Esophagus muscularis mucosa (tissue), 4 donors: ENCODE data around the gene POLR2E. TPM values are rescaled to one million over a fixed set of nuclear protein-coding genes. Genes with fewer than 3 reads are reported as not detected.

Experiments
- DNase-seq: peaks from one replicate; pipeline ENCODE4 v3.0.0-alpha.2; 2017; ENCODE audit errors: extremely low spot score
- H3K27ac ChIP-seq, 4 donors: fragments of 200-600 bp; sonication (generic); replicated peaks in 1 of 4; 1 replicate in 3 of 4; 2 replicates in 1 of 4; pipeline ENCODE4 v1.5.1; 2016 to 2019; ENCODE audit warnings: mild to moderate bottlenecking in 1 of 4
- H3K27me3 ChIP-seq, 4 donors: fragments of 200-600 bp; sonication (generic); one replicate each; pipeline versions ENCODE4 v1.5.1 to v1.6.0; 2016 to 2019
- H3K36me3 ChIP-seq, 4 donors: fragments of 200-600 bp; sonication (generic); one replicate each; pipeline ENCODE4 v1.5.1; 2016 to 2019
- H3K4me1 ChIP-seq, 4 donors: fragments of 200-600 bp; sonication (generic); one replicate each; pipeline ENCODE4 v1.5.1; 2016 to 2019
- H3K4me3 ChIP-seq, 4 donors: fragments of 200-600 bp; sonication (generic); 1 replicate in 2 of 4; 2 replicates in 2 of 4; pipeline ENCODE4 v1.5.1; 2016 to 2019; ENCODE audit warnings: mild to moderate bottlenecking in 4 of 4, moderate library complexity in 1 of 4
- H3K9me3 ChIP-seq, 4 donors: fragments of 200-600 bp; sonication (generic); 1 replicate in 3 of 4; 2 replicates in 1 of 4; pipeline ENCODE4 v1.5.1; 2016 to 2019
- EP300 ChIP-seq: sonication (generic); formaldehyde crosslinking; IDR thresholded peaks from one replicate; pipeline ENCODE4 v1.6.1; 2017; ENCODE audit warnings: antibody characterized with exemption
- POLR2A ChIP-seq: fragments of 450-650 bp; IDR thresholded peaks from one replicate; pipeline ENCODE4 v1.6.1; 2017; ENCODE audit warnings: antibody characterized with exemption, moderate library complexity, mild to moderate bottlenecking, low read depth
- POLR2AphosphoS5 ChIP-seq, 2 donors: sonication (generic); formaldehyde crosslinking; IDR thresholded peaks; one replicate each; pipeline ENCODE4 v1.6.1; 2017; ENCODE audit warnings: antibody characterized with exemption in 2 of 2
- WGBS: methylation state at CpG from one replicate; pipeline ENCODE4 v1.1.5; 2018; 5-methylcytosine and 5-hydroxymethylcytosine counted together
- intact Hi-C: fragments of 100-400 bp; cut with DNase I; formaldehyde crosslinking; loops from one replicate; pipeline ENCODE4 v1.15.1; 2023
- total RNA-seq, 4 donors: library from RNA; depleted of rRNA; stranded (reverse); fragments of >200 nt; gene quantifications; one replicate each; pipeline versions ENCODE4 v1.1.0 to v1.2.1, GENCODE V29; 2016
- TF ChIP-seq, protein P1 (sequence below), 3 experiments: fragments of 200-600 bp in 2 of 3; fragments of 450-650 bp in 1 of 3; sonication (generic) in 2 of 3; IDR thresholded peaks; one replicate each; pipeline ENCODE4 v1.5.1; 2017 to 2019; ENCODE audit warnings: antibody characterized with exemption in 3 of 3, mild to moderate bottlenecking in 2 of 3, moderate library complexity in 1 of 3

Gene POLR2E
- total RNA-seq, 4 donors from 2014 or later, result 96.8 to 198 (median 135) TPM

- Histone ChIP-seq H3K4me3 (no peak overlapping the region), H3K36me3 (peaks cover 11 to 64% (median 49%) of the 10 kb centered on the region in 4 donors), H3K4me1 (peaks cover 29 to 79% (median 77%) of the 10 kb centered on the region in 4 donors), H3K27ac (no peak overlapping the region), H3K27me3 (no peaks in the 10 kb centered on the region), H3K9me3 (no peaks in the 10 kb centered on the region)
- intact Hi-C loops, result no loop called here
- TF ChIP-seq, protein P1, sequence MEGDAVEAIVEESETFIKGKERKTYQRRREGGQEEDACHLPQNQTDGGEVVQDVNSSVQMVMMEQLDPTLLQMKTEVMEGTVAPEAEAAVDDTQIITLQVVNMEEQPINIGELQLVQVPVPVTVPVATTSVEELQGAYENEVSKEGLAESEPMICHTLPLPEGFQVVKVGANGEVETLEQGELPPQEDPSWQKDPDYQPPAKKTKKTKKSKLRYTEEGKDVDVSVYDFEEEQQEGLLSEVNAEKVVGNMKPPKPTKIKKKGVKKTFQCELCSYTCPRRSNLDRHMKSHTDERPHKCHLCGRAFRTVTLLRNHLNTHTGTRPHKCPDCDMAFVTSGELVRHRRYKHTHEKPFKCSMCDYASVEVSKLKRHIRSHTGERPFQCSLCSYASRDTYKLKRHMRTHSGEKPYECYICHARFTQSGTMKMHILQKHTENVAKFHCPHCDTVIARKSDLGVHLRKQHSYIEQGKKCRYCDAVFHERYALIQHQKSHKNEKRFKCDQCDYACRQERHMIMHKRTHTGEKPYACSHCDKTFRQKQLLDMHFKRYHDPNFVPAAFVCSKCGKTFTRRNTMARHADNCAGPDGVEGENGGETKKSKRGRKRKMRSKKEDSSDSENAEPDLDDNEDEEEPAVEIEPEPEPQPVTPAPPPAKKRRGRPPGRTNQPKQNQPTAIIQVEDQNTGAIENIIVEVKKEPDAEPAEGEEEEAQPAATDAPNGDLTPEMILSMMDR (IDR thresholded peaks at IDR 0.05), result no peak
- TF ChIP-seq EP300, result no peak
- TF ChIP-seq POLR2AphosphoS5 (IDR thresholded peaks at IDR 0.05), result no peak
- TF ChIP-seq POLR2A, result no peak
- 96% methylated on average over 17 of the region's 17 CpGs for WGBS
- no peak for DNase-seq
These were observed 32.9 kb upstream of the POLR2E start for GRCh38 chr19:1128106-1128505.

DNA sequence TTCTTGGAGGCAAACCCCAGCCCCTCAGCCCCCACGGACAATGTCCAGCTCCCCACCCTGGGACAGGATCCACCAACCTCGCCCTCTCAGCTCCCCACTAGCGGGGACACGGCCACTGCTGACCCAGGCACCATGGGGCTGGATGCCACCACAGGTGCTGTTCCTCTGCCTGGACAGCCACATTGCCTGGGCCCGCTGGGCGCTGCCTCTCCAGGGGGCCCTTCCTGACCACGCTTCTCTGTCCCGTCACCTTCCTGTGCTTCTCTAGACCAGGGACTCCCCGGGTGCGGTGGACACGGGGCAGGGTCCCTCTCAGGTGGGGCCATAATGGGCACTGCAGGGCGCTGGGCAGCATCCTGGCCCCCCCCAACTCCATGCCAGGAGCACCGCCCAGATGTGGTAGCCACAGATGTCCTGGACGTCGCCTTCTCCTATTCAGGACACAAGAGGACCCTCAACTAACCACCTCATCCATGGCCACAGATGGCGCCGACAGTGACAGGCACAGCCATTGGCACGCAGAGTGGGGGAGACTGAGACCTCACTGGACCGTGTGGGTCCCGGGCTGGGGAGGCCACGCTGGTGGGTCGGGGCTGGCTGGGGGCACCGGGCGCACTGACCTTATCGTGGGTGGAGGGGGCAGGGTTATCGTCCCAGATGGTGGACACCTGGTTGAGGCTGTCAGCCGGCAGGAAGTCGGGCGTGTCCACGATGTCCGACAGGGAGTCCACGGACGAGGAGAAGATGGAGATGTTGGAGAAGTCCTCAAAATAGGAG, 32.0 kb upstream of the POLR2E start:
- 90% methylated on average over 24 of the region's 33 CpGs for WGBS
- intact Hi-C loops, result no loop called here

GRCh38 chr19:1125601-1126467, 30.7 kb upstream of the POLR2E start:
- no peak overlapping the region for H3K4me3 ChIP-seq
- intact Hi-C loops, result no loop called here
- WGBS, result 89% methylated on average over 31 of the region's 33 CpGs

More for the DNA sequence above, 32.0 kb upstream of the POLR2E start:
- no peak for TF ChIP-seq POLR2A
- TF ChIP-seq, protein P1 (IDR thresholded peaks at IDR 0.05), result no peak
- H3K9me3 ChIP-seq, result no peaks in the 10 kb centered on the region
- H3K36me3 ChIP-seq, result peaks cover 20 to 73% (median 58%) of the 10 kb centered on the region in 4 donors
- no peaks in the 10 kb centered on the region for H3K27me3 ChIP-seq
- H3K27ac ChIP-seq, result peak overlapping the region in 1 of 4 donors; percentile 21
- peaks cover 20 to 73% (median 70%) of the 10 kb centered on the region in 4 donors for H3K4me1 ChIP-seq
- no peak for DNase-seq
- no peak overlapping the region for H3K4me3 ChIP-seq

GRCh38 chr19:1123885-1124677, 28.9 kb upstream of the POLR2E start:
- Histone ChIP-seq H3K4me3 (no peak overlapping the region), H3K4me1 (peaks cover 0 to 43% (median 39%) of the 10 kb centered on the region in 4 donors), H3K27ac (peak overlapping the region in 3 of 4 donors; percentile 31 to 40 (median 31)), H3K36me3 (peaks cover 51 to 99% (median 89%) of the 10 kb centered on the region in 4 donors), H3K27me3 (no peaks in the 10 kb centered on the region), H3K9me3 (no peaks in the 10 kb centered on the region)
- TF ChIP-seq, protein P1 (IDR thresholded peaks at IDR 0.05), result no peak
- TF ChIP-seq POLR2A (no peak), EP300 (no peak)
- intact Hi-C loops, result no loop called here
- WGBS, result 84% methylated on average over 12 of the region's 23 CpGs
- DNase-seq, result no peak

More at GRCh38 chr19:1125601-1126467, 30.7 kb upstream of the POLR2E start:
- TF ChIP-seq POLR2AphosphoS5 (IDR thresholded peaks at IDR 0.05) (no peak), POLR2A (no peak), EP300 (no peak)
- TF ChIP-seq, protein P1 (IDR thresholded peaks at IDR 0.05), result no peak
- no peak overlapping the region for H3K27ac ChIP-seq
- H3K27me3 ChIP-seq, result no peaks in the 10 kb centered on the region
- H3K4me1 ChIP-seq, result peaks cover 10 to 61% (median 57%) of the 10 kb centered on the region in 4 donors
- H3K9me3 ChIP-seq, result no peaks in the 10 kb centered on the region
- peaks cover 33 to 87% (median 72%) of the 10 kb centered on the region in 4 donors for H3K36me3 ChIP-seq
- DNase-seq, result no peak
